GM12874 (cell line): ENCODE measurements around the gene UNC5A.

Experiments used
- TF ChIP-seq, protein P1 (sequence below): IDR thresholded peaks from 2 replicates; pipeline ENCODE4 v1.5.1; 2011; ENCODE audit warnings: low read depth, mild to moderate bottlenecking, control low read depth, low read length, moderate library complexity; ENCODE audit not compliant: insufficient read depth

The UNC5A gene

DNA sequence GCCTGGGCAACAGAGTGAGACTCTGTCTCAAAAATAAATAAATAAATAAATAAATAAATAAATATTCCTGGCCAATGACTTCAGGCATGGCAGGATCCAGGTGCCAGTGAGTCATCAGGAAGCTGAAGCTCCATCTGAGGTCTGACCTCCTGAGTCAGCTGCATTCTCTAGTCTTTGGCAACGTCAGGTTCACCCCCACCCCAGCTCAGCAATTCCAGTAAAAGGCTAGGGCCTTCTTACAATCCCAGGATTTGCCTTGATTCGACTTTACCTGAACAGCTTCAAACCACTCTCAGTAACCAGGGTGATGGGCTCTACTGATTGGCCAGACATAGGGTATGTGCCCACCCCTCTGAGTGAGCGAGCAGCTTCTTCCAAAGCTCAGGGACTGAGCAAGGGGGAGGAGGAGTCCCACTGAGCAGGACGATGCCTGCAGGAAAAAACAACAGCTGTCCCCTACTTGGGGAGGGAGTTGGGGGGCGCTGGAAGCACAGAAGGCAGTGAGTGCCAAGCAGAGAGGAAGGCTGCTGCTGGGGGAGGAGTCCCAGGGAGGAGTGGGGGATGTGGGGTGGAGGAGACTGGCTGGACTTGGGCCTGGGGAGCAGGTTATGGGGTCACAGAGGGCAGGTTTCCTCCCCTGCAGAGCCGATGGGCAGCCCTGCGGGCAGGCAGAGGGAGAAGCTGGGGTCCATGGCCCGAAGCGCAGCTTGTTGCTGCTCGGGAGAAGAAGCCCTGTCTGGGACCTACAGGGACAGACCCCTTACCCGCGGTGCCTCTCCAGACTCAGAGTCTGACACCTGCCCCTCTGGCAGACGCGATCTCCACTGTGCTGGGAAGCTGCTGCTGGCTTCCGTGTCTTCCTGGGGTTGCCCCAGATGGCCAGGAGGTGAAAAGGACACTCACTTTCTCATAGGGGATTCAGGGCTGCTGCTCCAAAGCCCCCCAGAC is 25.9 kb upstream of the UNC5A start:
- TF ChIP-seq, protein P1, sequence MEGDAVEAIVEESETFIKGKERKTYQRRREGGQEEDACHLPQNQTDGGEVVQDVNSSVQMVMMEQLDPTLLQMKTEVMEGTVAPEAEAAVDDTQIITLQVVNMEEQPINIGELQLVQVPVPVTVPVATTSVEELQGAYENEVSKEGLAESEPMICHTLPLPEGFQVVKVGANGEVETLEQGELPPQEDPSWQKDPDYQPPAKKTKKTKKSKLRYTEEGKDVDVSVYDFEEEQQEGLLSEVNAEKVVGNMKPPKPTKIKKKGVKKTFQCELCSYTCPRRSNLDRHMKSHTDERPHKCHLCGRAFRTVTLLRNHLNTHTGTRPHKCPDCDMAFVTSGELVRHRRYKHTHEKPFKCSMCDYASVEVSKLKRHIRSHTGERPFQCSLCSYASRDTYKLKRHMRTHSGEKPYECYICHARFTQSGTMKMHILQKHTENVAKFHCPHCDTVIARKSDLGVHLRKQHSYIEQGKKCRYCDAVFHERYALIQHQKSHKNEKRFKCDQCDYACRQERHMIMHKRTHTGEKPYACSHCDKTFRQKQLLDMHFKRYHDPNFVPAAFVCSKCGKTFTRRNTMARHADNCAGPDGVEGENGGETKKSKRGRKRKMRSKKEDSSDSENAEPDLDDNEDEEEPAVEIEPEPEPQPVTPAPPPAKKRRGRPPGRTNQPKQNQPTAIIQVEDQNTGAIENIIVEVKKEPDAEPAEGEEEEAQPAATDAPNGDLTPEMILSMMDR, result no peak

DNA sequence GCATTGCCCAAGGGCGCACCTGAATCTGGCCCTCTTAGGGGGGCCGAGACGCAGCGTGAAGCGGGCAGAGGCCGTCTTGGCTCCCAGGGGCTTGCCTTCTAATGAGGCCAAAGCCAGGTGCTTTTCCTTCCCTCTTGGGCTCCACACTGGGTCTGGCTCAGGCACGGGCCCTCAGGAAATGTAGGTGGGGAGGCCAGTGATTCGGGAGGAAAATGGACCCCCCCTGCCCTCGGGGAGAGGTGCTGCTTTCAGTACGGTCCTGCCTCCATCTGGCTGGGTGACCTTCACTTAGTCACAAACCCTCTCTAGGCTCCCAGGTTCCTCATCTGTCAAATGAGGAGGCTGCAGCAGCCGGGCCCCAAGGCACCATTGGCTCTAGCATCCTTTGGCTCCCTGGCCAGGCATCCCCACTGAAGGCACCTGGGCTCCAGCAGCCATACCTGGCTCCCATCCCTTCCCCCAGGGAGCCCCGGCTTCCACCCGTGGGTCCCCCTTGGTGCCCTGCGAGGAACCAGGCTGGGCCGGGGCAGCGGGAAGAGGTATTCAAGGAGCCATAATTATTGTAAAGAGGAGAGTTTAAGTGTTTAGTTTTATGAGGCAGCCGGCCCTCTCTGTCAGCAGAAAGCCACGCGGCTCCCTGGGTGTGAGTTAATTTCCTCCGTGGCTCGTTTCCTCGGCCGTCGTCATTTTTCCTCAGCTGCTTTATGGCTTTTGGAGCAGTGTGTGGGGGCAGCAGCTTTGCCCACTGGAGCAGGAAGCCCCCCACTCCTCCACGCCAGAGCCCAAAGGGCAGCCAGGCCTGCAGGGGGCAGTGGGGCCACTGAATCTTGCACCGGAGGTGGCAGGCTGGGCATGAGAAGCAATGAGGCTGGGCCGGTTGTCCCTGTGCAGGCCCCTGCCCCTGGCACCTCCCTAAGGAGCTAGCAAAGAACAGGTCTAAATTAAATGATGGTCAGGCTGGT is 24.9 kb upstream of the UNC5A start:
- TF ChIP-seq, protein P1, result no peak

DNA sequence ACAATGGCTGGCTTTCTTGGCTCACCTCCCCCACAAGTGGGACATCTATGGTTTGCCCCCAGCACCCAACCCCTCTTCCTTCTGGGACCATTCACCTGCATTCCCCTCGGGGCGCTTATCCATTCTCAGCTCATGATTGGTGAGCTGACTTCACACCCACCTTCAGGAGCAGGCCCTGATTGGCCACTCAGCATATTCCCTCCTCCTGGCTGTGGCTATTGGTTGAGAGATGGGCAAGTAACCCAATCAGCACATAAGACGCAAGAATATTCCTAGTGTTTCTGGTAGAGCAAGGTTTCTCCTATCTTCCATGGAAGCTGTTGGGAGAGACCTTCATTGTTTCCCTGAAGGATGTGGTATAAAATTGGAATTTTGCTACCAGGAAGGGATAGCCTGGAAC is 22.7 kb upstream of the UNC5A start:
- TF ChIP-seq, protein P1, result no peak

DNA sequence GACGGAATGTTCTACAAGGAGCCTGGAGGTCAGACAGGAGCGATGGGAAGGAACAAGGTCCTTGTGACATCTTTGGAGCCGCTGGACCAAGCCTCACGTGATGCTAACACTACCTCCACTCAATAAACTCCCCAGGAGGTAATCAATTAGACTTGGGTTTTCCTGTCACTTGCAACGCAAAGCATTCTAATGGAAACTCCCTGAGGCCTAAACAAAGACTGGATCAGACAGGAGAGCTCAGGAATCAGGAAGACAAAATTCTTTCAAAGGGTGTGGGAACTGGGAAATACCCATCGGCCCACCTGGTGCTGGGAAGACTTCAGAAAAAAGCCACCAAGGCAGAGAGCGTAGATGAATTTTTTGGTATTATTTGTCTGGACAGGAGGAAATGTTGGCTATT is 22.3 kb upstream of the UNC5A start:
- TF ChIP-seq, protein P1, result no peak

DNA sequence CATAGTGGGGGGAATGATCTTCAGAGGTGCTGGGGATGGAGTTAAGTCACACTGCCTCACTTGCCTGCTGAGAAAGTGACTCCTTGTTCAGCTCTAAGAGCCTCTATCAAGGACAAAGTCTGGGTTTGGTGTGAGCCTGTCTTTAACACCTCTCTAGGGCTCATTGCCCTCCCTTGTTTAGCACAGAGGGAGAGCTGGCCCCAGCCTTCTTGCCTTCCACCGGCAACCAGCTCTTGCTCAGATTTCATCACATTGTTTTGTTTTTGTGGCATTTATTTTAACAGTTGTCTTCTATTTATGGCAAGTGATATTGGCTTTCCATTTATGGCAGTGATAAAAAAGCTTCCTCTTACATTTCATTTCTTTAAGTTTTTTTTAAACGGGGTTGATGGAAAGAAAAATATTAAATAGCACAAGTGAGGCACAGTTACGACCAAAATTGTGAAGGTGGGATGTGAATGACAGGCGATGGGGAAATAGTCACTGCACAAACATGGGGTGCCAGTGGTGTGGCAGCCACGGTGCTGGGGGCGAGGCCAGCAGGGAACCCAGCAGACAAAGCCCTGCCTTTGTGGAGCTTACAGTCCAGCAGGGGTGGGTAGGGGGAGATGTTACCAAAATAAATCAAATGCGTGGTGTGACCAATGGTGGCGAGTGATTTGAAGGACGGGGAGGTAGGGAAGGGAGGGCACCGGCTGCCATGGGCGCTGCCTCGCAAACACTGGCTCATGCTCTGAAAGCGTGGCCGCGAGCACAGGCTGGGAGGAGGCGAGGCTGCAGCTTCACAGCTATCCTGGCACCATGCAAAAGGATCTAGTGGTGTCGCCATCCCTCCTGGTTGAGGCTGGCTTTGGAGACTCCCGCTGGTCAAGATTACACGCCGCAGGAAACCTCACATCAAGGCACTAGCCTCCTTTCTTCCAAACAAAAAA is 21.2 kb upstream of the UNC5A start:
- TF ChIP-seq, protein P1, result no peak

DNA sequence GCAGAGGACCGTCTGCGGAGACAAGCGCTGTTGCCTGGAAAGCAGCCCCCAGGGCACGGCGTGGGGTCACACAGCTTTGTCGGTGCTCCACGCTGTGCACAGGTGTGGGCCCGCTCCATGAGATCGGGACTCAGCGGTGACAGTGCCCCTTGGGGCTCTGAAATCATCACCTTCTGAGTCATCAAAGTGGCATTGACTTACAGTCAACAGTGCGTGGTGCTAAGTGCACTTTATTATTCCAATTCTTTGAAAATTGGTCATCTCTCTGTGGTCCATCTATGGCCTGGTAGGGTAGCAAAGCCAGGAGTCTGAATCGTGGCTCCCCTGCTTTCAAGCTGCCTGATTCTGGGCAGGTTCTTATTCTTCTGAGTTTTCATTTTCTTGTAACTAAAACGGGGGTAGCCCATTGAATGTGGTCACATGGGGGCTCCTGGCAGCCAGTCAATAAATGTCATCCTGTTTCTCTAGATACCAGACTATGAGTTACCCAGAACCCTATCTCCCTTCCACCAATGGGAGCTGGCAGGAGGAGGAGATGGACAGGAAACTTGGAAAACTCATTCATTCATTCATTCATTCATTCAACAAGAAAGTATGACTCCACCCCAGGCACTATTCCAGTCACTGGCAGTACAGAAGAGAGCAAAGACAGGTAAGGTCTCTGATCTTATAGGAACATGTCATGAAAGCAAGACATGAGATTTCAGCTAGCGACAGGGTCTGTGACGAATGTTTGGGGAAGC is 20.3 kb upstream of the UNC5A start:
- TF ChIP-seq, protein P1, result no peak
